ENCODE data around the gene PRDM16.

GRCh38 chr1:3333903-3334302, 264.9 kb downstream of the PRDM16 start:
- TF ChIP-seq REST (IDR thresholded peaks at IDR 0.05; ENCODE audit: unreplicated experiment) (no peak), CTCF (conservative IDR thresholded peaks at IDR 0.05; ENCODE audit: low read depth in 2 of 2) (no peak), ZNF114 (CRISPR knock-in tag; IDR thresholded peaks at IDR 0.05) (no peak), EZH2 (IDR thresholded peaks at IDR 0.05; ENCODE audit: low read depth, unreplicated experiment) (no peak), EZH2phosphoT487 (IDR thresholded peaks at IDR 0.05; ENCODE audit: unreplicated experiment) (no peak), POLR2AphosphoS5 (IDR thresholded peaks at IDR 0.05; ENCODE audit: low read depth) (no peak), CREB1 (CRISPR knock-in tag; IDR thresholded peaks at IDR 0.05; ENCODE audit: low read depth) (no peak)

All from GM23338 (cell line).